HEK293 (cell line): Measurements from ENCODE around the gene TEX14.

Experiments
- CTCF ChIA-PET: fragments of 350-600 bp; formaldehyde crosslinking; extraction: SDS; loops from one replicate; lab custom pipeline; 2021; ENCODE audit warnings: antibody characterized with exemption; lab: Yijun Ruan, JAX
- POLR2A ChIA-PET: fragments of 300-600 bp; formaldehyde crosslinking; extraction: SDS; loops from one replicate; lab custom pipeline; 2020; ENCODE audit warnings: antibody characterized with exemption, inconsistent platforms; lab: Yijun Ruan, JAX
- H3K27ac ChIP-seq: fragments of 200-500 bp; sonication (Bioruptor generic); 2 replicates; pipeline ENCODE4 v1.5.1; 2014; ENCODE audit warnings: low read depth, low read length, control low read depth, inconsistent platforms; ENCODE audit errors: extremely low read depth
- H3K36me3 ChIP-seq, 2 experiments: fragments of 200-500 bp in 1 of 2; sonication (Bioruptor generic) in 1 of 2; 1 replicate in 1 of 2; 2 replicates in 1 of 2; pipeline ENCODE4 v1.5.1; 2014 to 2017; ENCODE audit warnings: inconsistent platforms in 2 of 2, low read length in 2 of 2; ENCODE audit not compliant: control insufficient read depth in 2 of 2, insufficient read depth in 1 of 2
- H3K4me1 ChIP-seq: fragments of 200-500 bp; sonication (Bioruptor generic); 2 replicates; pipeline ENCODE4 v1.5.1; 2014; ENCODE audit warnings: mild to moderate bottlenecking, low read length, inconsistent platforms; ENCODE audit not compliant: control insufficient read depth, insufficient read depth
- H3K4me3 ChIP-seq: 2 replicates; pipeline ENCODE4 v1.5.1; 2011; ENCODE audit warnings: low read depth, mild to moderate bottlenecking, control low read depth, low read length, moderate library complexity
- H3K9me3 ChIP-seq: fragments of 200-500 bp; sonication (Bioruptor generic); 2 replicates; pipeline ENCODE4 v1.5.1; 2014; ENCODE audit warnings: low read depth, low read length, inconsistent platforms; ENCODE audit not compliant: control insufficient read depth, insufficient read depth
- KLF1 ChIP-seq: fragments of 450-650 bp; formaldehyde crosslinking; IDR thresholded peaks from 2 replicates; pipeline ENCODE4 v1.5.1; 2016; ENCODE audit warnings: missing biosample characterization, missing genetic modification characterization
- SP3 ChIP-seq: fragments of 450-650 bp; formaldehyde crosslinking; IDR thresholded peaks from 2 replicates; pipeline ENCODE4 v1.5.1; 2016; ENCODE audit warnings: missing biosample characterization, missing genetic modification characterization
- TSHZ1 ChIP-seq: fragments of 450-650 bp; formaldehyde crosslinking; IDR thresholded peaks from 2 replicates; pipeline ENCODE4 v1.5.1; 2016; ENCODE audit warnings: missing biosample characterization, missing genetic modification characterization, borderline replicate concordance
- ZBTB11 ChIP-seq: fragments of 450-650 bp; formaldehyde crosslinking; conservative IDR thresholded peaks from 2 replicates; pipeline ENCODE4 v1.5.1; 2016; ENCODE audit warnings: low read depth, missing biosample characterization, missing genetic modification characterization
- ZBTB48 ChIP-seq: fragments of 450-650 bp; formaldehyde crosslinking; IDR thresholded peaks from 2 replicates; pipeline ENCODE4 v1.5.1; 2016; ENCODE audit warnings: missing biosample characterization, missing genetic modification characterization
- ZBTB7A ChIP-seq: fragments of 450-650 bp; formaldehyde crosslinking; IDR thresholded peaks from 2 replicates; pipeline ENCODE4 v1.5.1; 2016; ENCODE audit warnings: low read depth, missing biosample characterization, missing genetic modification characterization
- ZNF138 ChIP-seq: fragments of 450-650 bp; formaldehyde crosslinking; IDR thresholded peaks from 2 replicates; pipeline ENCODE4 v1.5.1; 2016; ENCODE audit warnings: missing biosample characterization, missing genetic modification characterization, borderline replicate concordance
- ZNF140 ChIP-seq: fragments of 450-650 bp; formaldehyde crosslinking; IDR thresholded peaks from 2 replicates; pipeline ENCODE4 v1.5.1; 2016; ENCODE audit warnings: missing biosample characterization, missing genetic modification characterization
- ZNF175 ChIP-seq: fragments of 450-650 bp; formaldehyde crosslinking; IDR thresholded peaks from 2 replicates; pipeline ENCODE4 v1.5.1; 2016; ENCODE audit warnings: missing biosample characterization, missing genetic modification characterization
- ZNF366 ChIP-seq: fragments of 450-650 bp; formaldehyde crosslinking; conservative IDR thresholded peaks from 2 replicates; pipeline ENCODE4 v1.5.1; 2016; ENCODE audit warnings: missing biosample characterization, missing genetic modification characterization
- ZNF404 ChIP-seq: fragments of 450-650 bp; formaldehyde crosslinking; IDR thresholded peaks from 2 replicates; pipeline ENCODE4 v1.5.1; 2017; ENCODE audit warnings: missing biosample characterization, missing genetic modification characterization
- ZNF416 ChIP-seq: fragments of 450-650 bp; formaldehyde crosslinking; IDR thresholded peaks from 2 replicates; pipeline ENCODE4 v1.5.1; 2016; ENCODE audit warnings: missing biosample characterization, missing genetic modification characterization
- ZNF488 ChIP-seq: fragments of 450-650 bp; formaldehyde crosslinking; IDR thresholded peaks from 2 replicates; pipeline ENCODE4 v1.5.1; 2016; ENCODE audit warnings: missing biosample characterization, missing genetic modification characterization
- ZNF514 ChIP-seq: fragments of 450-650 bp; formaldehyde crosslinking; IDR thresholded peaks from 2 replicates; pipeline ENCODE4 v1.5.1; 2016; ENCODE audit warnings: missing biosample characterization, missing genetic modification characterization
- ZNF521 ChIP-seq: fragments of 450-650 bp; formaldehyde crosslinking; IDR thresholded peaks from 2 replicates; pipeline ENCODE4 v1.5.1; 2017; ENCODE audit warnings: missing biosample characterization, mild to moderate bottlenecking, missing genetic modification characterization
- ZNF555 ChIP-seq: fragments of 450-650 bp; formaldehyde crosslinking; conservative IDR thresholded peaks from 2 replicates; pipeline ENCODE4 v1.5.1; 2017; ENCODE audit warnings: missing biosample characterization, mild to moderate bottlenecking, missing genetic modification characterization, inconsistent platforms
- ZNF623 ChIP-seq: fragments of 450-650 bp; formaldehyde crosslinking; IDR thresholded peaks from 2 replicates; pipeline ENCODE4 v1.5.1; 2016; ENCODE audit warnings: missing biosample characterization, missing genetic modification characterization
- ZNF629 ChIP-seq: fragments of 450-650 bp; formaldehyde crosslinking; IDR thresholded peaks from 2 replicates; pipeline ENCODE4 v1.5.1; 2017; ENCODE audit warnings: missing biosample characterization, missing genetic modification characterization
- ZNF701 ChIP-seq: fragments of 450-650 bp; formaldehyde crosslinking; IDR thresholded peaks from 2 replicates; pipeline ENCODE4 v1.5.1; 2016; ENCODE audit warnings: missing biosample characterization, missing genetic modification characterization
- ZNF76 ChIP-seq: fragments of 450-650 bp; formaldehyde crosslinking; IDR thresholded peaks from 2 replicates; pipeline ENCODE4; 2016; ENCODE audit warnings: low read depth, missing biosample characterization, missing genetic modification characterization, borderline replicate concordance

The TEX14 gene

GRCh38 chr17:58565389-58566311 lies 126.2 kb downstream of the TEX14 start:
- no peak overlapping the region for H3K4me3 ChIP-seq
- CTCF ChIA-PET, result interaction anchor here (0.6 to 5.2 kb wide), 7 partner anchors 12 to 90 kb away, joined by 3 to 38 read pairs (median 3); no protein-coding TSS in a partner anchor

GRCh38 chr17:58564971-58565370 lies 126.9 kb downstream of the TEX14 start:
- TF ChIP-seq TSHZ1 (no peak), ZNF629 (tag by site-specific recombination) (no peak), ZBTB7A (no peak), ZNF555 (tag by site-specific recombination) (no peak), ZBTB48 (tag by site-specific recombination) (no peak), ZBTB11 (tag by site-specific recombination) (no peak), ZNF521 (tag by site-specific recombination) (no peak), KLF1 (no peak), ZNF514 (tag by site-specific recombination) (no peak), ZNF175 (tag by site-specific recombination) (no peak), ZNF76 (tag by site-specific recombination) (no peak), ZNF404 (no peak), ZNF701 (tag by site-specific recombination) (no peak), SP3 (tag by site-specific recombination) (no peak), ZNF416 (no peak), ZNF623 (tag by site-specific recombination) (no peak), ZNF140 (tag by site-specific recombination) (no peak), ZNF138 (tag by site-specific recombination) (no peak)
- Histone ChIP-seq H3K4me1 (no peaks in the 10 kb centered on the region; the same call in 1 of the 2 replicates), H3K36me3 (no peaks in the 10 kb centered on the region), H3K4me3 (no peak overlapping the region), H3K27ac (no peak overlapping the region), H3K9me3 (no peaks in the 10 kb centered on the region)
- POLR2A ChIA-PET, result interaction anchor here (0.7 kb wide), 2 partner anchors 13 to 94 kb away, joined by 3 read pairs; no protein-coding TSS in a partner anchor
- CTCF ChIA-PET, result interaction anchor here (0.6 to 5.2 kb wide), 6 partner anchors 12 to 91 kb away, joined by 3 to 38 read pairs (median 3); no protein-coding TSS in a partner anchor

More at GRCh38 chr17:58565389-58566311, 126.2 kb downstream of the TEX14 start:
- no peaks in the 10 kb centered on the region; the same call in 1 of the 2 replicates for H3K4me1 ChIP-seq
- TF ChIP-seq ZNF366 (tag by site-specific recombination) (0 out of 2 replicates have a peak, but pooled peaks have one; percentile 11), ZNF488 (tag by site-specific recombination) (no peak)
- no peaks in the 10 kb centered on the region for H3K9me3 ChIP-seq
- H3K27ac ChIP-seq, result no peak overlapping the region
- no peaks in the 10 kb centered on the region for H3K36me3 ChIP-seq
- POLR2A ChIA-PET, result interaction anchor here (0.7 kb wide), 2 partner anchors 13 to 93 kb away, joined by 3 read pairs; no protein-coding TSS in a partner anchor
